ENCODE results near the gene RGS19.

- TF ChIP-seq ELF4 (IDR thresholded peaks at IDR 0.05) (no peak), NFRKB (IDR thresholded peaks at IDR 0.05) (no peak), LEF1 (IDR thresholded peaks at IDR 0.05; ENCODE audit: borderline replicate concordance) (no peak), BHLHE40 (IDR thresholded peaks at IDR 0.05; ENCODE audit: borderline replicate concordance) (no peak), SP1 (IDR thresholded peaks at IDR 0.05) (no peak), ARNT (IDR thresholded peaks at IDR 0.05) (no peak), ZNF384 (IDR thresholded peaks at IDR 0.05) (no peak), FOXM1 (IDR thresholded peaks at IDR 0.05; ENCODE audit: borderline replicate concordance) (no peak), SUZ12 (IDR thresholded peaks at IDR 0.05) (no peak)
These were observed 1.8 kb downstream of the RGS19 start for GRCh38 chr20:64077541-64077875.

Data from HEK293T (cell line).